Brain microvascular endothelial cell (primary cell): Measurements from ENCODE around the gene SLN.

Experiments used
- DNase-seq: peaks from one replicate; pipeline ENCODE4 v3.0.0-alpha.2; 2020
- H3K27ac ChIP-seq: fragments of 250-450 bp; sonication (Bioruptor Pico); 2 replicates; pipeline ENCODE4 v1.5.1; 2020; ENCODE audit warnings: mild to moderate bottlenecking, moderate library complexity
- H3K27me3 ChIP-seq: fragments of 250-450 bp; sonication (Bioruptor Pico); replicated peaks from 2 replicates; pipeline ENCODE4 v1.5.1; 2020; ENCODE audit warnings: mild to moderate bottlenecking
- H3K36me3 ChIP-seq: fragments of 250-450 bp; sonication (Bioruptor Pico); replicated peaks from 2 replicates; pipeline ENCODE4 v1.5.1; 2020; ENCODE audit warnings: mild to moderate bottlenecking
- H3K4me3 ChIP-seq: 2 replicates; pipeline ENCODE4 v1.5.1; 2011; ENCODE audit warnings: low read depth, mild to moderate bottlenecking, control low read depth, low read length, moderate library complexity
- CTCF ChIP-seq: IDR thresholded peaks from 2 replicates; pipeline ENCODE4 v1.5.1; 2011; ENCODE audit warnings: low read depth, mild to moderate bottlenecking, moderate library complexity, low read length, control low read depth, inconsistent platforms; ENCODE audit errors: missing control alignments
- in situ Hi-C: cut with HindIII; loops from 2 replicates; pipeline ENCODE4 v1.10.0; 2017; ENCODE audit warnings: low sequenced_read_pairs, low pct_ligation_motif_present

Gene SLN

GRCh38 chr11:107683807-107684206 is 28.0 kb downstream of the SLN start:
- no peak overlapping the region for H3K27ac ChIP-seq
- no peak overlapping the region for H3K4me3 ChIP-seq
- H3K27me3 ChIP-seq: no peaks in the 10 kb centered on the region
- in situ Hi-C loops: loop anchor here (25.0 kb wide), 1 partner anchor 122 kb away; the partner anchor contains the start of gene ALKBH8
- peak; percentile 67 for TF ChIP-seq CTCF
- DNase-seq: no peak
- no peaks in the 10 kb centered on the region for H3K36me3 ChIP-seq

- no peaks in the 10 kb centered on the region for H3K36me3 ChIP-seq
- no peak for DNase-seq
- in situ Hi-C loops: loop anchor here (25.0 kb wide), 1 partner anchor 121 kb away; the partner anchor contains the start of gene ALKBH8
Measured at GRCh38 chr11:107683061-107683460, 28.8 kb downstream of the SLN start.

GRCh38 chr11:107682572-107682971 is 29.3 kb downstream of the SLN start:
- no peak for DNase-seq
- TF ChIP-seq CTCF: no peak
- in situ Hi-C loops: loop anchor here (25.0 kb wide), 1 partner anchor 120 kb away; the partner anchor contains the start of gene ALKBH8
- Histone ChIP-seq H3K4me3 (no peak overlapping the region), H3K27ac (no peak overlapping the region), H3K27me3 (no peaks in the 10 kb centered on the region), H3K36me3 (no peaks in the 10 kb centered on the region)

More at GRCh38 chr11:107683061-107683460, 28.8 kb downstream of the SLN start:
- Histone ChIP-seq H3K27ac (no peak overlapping the region), H3K4me3 (no peak overlapping the region), H3K27me3 (no peaks in the 10 kb centered on the region)
- no peak for TF ChIP-seq CTCF

GRCh38 chr11:107682171-107682570 is 29.7 kb downstream of the SLN start:
- Histone ChIP-seq H3K27ac (no peak overlapping the region), H3K36me3 (no peaks in the 10 kb centered on the region), H3K4me3 (no peak overlapping the region), H3K27me3 (no peaks in the 10 kb centered on the region)
- DNase-seq: no peak
- in situ Hi-C loops: loop anchor here (25.0 kb wide), 1 partner anchor 120 kb away; the partner anchor contains the start of gene ALKBH8
- TF ChIP-seq CTCF: no peak

GRCh38 chr11:107679255-107680024 is 32.4 kb downstream of the SLN start:
- Histone ChIP-seq H3K36me3 (no peaks in the 10 kb centered on the region), H3K27ac (no peak overlapping the region), H3K27me3 (peaks cover 2% of the 10 kb centered on the region), H3K4me3 (no peak overlapping the region)
- TF ChIP-seq CTCF: no peak
- in situ Hi-C loops: loop anchor here (25.0 kb wide), 1 partner anchor 117 kb away; the partner anchor contains the start of gene ALKBH8
- no peak for DNase-seq

GRCh38 chr11:107678632-107678971 is 33.3 kb downstream of the SLN start:
- Histone ChIP-seq H3K4me3 (no peak overlapping the region), H3K27ac (no peak overlapping the region), H3K27me3 (peaks cover 2% of the 10 kb centered on the region), H3K36me3 (no peaks in the 10 kb centered on the region)
- in situ Hi-C loops: loop anchor here (25.0 kb wide), 1 partner anchor 116 kb away; the partner anchor contains the start of gene ALKBH8
- TF ChIP-seq CTCF: no peak
- no peak for DNase-seq
